Measurements from ENCODE around the gene CDH13. TPM values are rescaled to one million over a fixed set of nuclear protein-coding genes. Genes with fewer than 3 reads are reported as not detected.

Gene CDH13
- total RNA-seq, 4 donors from 2014 or later: 3.1 to 13.5 (median 8.9) TPM

DNA sequence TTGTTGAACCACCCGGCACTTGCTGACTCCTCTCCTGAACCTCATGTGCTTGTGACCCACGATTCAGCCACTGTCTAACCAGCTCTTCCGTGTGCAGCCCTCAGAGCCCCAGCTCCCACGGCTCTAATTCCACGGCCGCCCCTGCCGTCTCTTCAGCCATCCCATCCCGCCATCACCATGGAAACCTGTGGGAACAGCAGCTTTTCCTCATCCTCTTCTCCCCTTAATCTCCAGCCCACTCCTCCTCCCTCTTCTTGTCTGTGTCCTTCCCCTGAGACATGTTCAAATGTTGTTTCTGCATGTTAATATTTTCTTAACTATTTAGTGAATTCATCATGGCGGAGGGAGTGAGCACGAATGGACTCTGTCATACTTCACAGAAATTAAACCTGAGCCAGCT, 285.2 kb downstream of the CDH13 start:
- no peak for DNase-seq (ENCODE audit: extremely low spot score)
- no peak for TF ChIP-seq POLR2A (IDR thresholded peaks at IDR 0.05; ENCODE audit: low read depth)
- TF ChIP-seq, protein P1, sequence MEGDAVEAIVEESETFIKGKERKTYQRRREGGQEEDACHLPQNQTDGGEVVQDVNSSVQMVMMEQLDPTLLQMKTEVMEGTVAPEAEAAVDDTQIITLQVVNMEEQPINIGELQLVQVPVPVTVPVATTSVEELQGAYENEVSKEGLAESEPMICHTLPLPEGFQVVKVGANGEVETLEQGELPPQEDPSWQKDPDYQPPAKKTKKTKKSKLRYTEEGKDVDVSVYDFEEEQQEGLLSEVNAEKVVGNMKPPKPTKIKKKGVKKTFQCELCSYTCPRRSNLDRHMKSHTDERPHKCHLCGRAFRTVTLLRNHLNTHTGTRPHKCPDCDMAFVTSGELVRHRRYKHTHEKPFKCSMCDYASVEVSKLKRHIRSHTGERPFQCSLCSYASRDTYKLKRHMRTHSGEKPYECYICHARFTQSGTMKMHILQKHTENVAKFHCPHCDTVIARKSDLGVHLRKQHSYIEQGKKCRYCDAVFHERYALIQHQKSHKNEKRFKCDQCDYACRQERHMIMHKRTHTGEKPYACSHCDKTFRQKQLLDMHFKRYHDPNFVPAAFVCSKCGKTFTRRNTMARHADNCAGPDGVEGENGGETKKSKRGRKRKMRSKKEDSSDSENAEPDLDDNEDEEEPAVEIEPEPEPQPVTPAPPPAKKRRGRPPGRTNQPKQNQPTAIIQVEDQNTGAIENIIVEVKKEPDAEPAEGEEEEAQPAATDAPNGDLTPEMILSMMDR (IDR thresholded peaks at IDR 0.05): no peak
- TF ChIP-seq POLR2AphosphoS5 (IDR thresholded peaks at IDR 0.05): no peak
- no peak for TF ChIP-seq EP300 (IDR thresholded peaks at IDR 0.05)
- no peaks in the 10 kb centered on the region for H3K36me3 ChIP-seq
- H3K27ac ChIP-seq (replicated peaks in 1 of 4): no peak overlapping the region
- no peaks in the 10 kb centered on the region for H3K27me3 ChIP-seq
- 81% methylated on average over 10 of the region's 10 CpGs for WGBS
- H3K4me1 ChIP-seq: peaks cover 0 to 2% (median 0%) of the 10 kb centered on the region in 4 donors
- H3K4me3 ChIP-seq: no peak overlapping the region
- H3K9me3 ChIP-seq: no peaks in the 10 kb centered on the region
- intact Hi-C loops (cut with DNase I): no loop called here

- WGBS: 86% methylated on average over 9 of the region's 9 CpGs
- no peak overlapping the region for H3K4me3 ChIP-seq
- H3K27me3 ChIP-seq: no peaks in the 10 kb centered on the region
- no peak overlapping the region for H3K27ac ChIP-seq (replicated peaks in 1 of 4)
- TF ChIP-seq POLR2AphosphoS5 (IDR thresholded peaks at IDR 0.05): no peak
- no peak for TF ChIP-seq POLR2A (IDR thresholded peaks at IDR 0.05; ENCODE audit: low read depth)
- TF ChIP-seq EP300 (IDR thresholded peaks at IDR 0.05): no peak
- TF ChIP-seq, protein P1 (IDR thresholded peaks at IDR 0.05): no peak
- no peaks in the 10 kb centered on the region for H3K36me3 ChIP-seq
- peaks cover 0 to 2% (median 0%) of the 10 kb centered on the region in 4 donors for H3K4me1 ChIP-seq
- H3K9me3 ChIP-seq: no peaks in the 10 kb centered on the region
- intact Hi-C loops (cut with DNase I): no loop called here
- no peak for DNase-seq (ENCODE audit: extremely low spot score)
Measured at GRCh38 chr16:82915139-82915824, 288.5 kb downstream of the CDH13 start.

DNA sequence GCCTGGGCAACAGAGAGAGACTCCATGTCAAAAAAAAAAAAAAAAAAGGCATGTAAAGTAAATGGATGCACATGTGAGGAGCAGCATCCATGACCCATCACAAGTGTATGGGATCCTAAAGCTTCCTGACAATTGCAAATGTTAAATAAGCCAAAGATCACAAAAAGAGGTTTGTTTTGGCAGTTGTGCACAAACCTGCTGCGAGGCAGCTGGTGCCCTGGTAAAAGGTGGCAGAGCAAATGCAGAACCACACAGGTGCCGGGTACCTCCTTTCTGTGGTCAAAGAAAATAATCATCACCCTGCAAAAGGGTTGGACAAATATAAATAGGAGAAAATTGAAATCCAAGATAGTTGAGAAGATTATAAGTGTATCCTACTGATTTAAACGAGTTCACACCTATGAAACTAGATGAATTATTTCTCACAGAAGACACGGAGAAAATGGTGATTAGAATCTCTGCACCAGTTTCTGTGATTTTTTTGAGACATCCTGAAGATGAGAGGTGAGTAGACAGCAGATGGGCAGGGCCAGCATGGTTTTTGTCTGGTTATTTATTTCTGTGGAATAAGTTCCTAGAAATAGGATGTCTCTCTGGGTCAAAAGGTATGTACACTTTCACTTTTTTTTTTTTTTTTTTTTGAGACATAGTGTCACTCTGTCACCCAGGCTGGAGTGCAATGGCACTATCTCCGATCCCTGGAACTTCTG, 291.3 kb downstream of the CDH13 start:
- Histone ChIP-seq H3K4me3 (no peak overlapping the region), H3K4me1 (peaks cover 0 to 2% (median 0%) of the 10 kb centered on the region in 4 donors), H3K36me3 (no peaks in the 10 kb centered on the region), H3K27me3 (no peaks in the 10 kb centered on the region), H3K27ac (replicated peaks in 1 of 4) (no peak overlapping the region), H3K9me3 (no peaks in the 10 kb centered on the region)
- WGBS: 86% methylated on average over 5 of the region's 5 CpGs
- no peak for DNase-seq (ENCODE audit: extremely low spot score)
- TF ChIP-seq, protein P1 (IDR thresholded peaks at IDR 0.05): no peak
- TF ChIP-seq POLR2A (IDR thresholded peaks at IDR 0.05; ENCODE audit: low read depth): no peak
- TF ChIP-seq EP300 (IDR thresholded peaks at IDR 0.05): no peak
- TF ChIP-seq POLR2AphosphoS5 (IDR thresholded peaks at IDR 0.05): no peak
- intact Hi-C loops (cut with DNase I): no loop called here

- TF ChIP-seq EP300 (IDR thresholded peaks at IDR 0.05): no peak
- TF ChIP-seq POLR2A (IDR thresholded peaks at IDR 0.05; ENCODE audit: low read depth): no peak
- TF ChIP-seq, protein P1 (IDR thresholded peaks at IDR 0.05): no peak
- TF ChIP-seq POLR2AphosphoS5 (IDR thresholded peaks at IDR 0.05): no peak
- H3K4me3 ChIP-seq: no peak overlapping the region
- no peaks in the 10 kb centered on the region for H3K36me3 ChIP-seq
- H3K27me3 ChIP-seq: no peaks in the 10 kb centered on the region
- H3K4me1 ChIP-seq: peaks cover 0 to 5% (median 0%) of the 10 kb centered on the region in 4 donors
- H3K9me3 ChIP-seq: peaks cover 0 to 7% (median 6%) of the 10 kb centered on the region in 4 donors
- no peak for DNase-seq (ENCODE audit: extremely low spot score)
- intact Hi-C loops (cut with DNase I): no loop called here
- H3K27ac ChIP-seq (replicated peaks in 1 of 4): no peak overlapping the region
- WGBS: 81% methylated on average over 10 of the region's 10 CpGs
Measured at GRCh38 chr16:82924075-82924854, 297.5 kb downstream of the CDH13 start.

Data from esophagus muscularis mucosa (tissue), 4 donors.